Measurements from ENCODE around the gene HOXD11.

Gene HOXD11

DNA sequence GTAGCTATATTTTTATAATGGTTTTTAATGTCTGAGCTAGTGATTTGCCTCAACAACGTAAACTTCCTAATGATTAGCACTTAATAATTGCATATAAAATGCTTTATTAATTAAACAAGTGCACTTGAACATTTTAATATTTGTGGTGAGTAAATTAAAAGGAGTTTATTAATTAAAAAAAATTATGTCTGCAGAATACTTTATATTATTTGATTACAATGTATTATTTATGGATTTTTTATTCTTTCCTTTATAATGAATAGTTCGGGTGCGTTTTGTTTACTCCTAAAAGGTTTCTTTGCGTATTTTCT, 24.7 kb downstream of the HOXD11 start:
- TF ChIP-seq, protein P1, sequence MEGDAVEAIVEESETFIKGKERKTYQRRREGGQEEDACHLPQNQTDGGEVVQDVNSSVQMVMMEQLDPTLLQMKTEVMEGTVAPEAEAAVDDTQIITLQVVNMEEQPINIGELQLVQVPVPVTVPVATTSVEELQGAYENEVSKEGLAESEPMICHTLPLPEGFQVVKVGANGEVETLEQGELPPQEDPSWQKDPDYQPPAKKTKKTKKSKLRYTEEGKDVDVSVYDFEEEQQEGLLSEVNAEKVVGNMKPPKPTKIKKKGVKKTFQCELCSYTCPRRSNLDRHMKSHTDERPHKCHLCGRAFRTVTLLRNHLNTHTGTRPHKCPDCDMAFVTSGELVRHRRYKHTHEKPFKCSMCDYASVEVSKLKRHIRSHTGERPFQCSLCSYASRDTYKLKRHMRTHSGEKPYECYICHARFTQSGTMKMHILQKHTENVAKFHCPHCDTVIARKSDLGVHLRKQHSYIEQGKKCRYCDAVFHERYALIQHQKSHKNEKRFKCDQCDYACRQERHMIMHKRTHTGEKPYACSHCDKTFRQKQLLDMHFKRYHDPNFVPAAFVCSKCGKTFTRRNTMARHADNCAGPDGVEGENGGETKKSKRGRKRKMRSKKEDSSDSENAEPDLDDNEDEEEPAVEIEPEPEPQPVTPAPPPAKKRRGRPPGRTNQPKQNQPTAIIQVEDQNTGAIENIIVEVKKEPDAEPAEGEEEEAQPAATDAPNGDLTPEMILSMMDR (IDR thresholded peaks at IDR 0.05; ENCODE audit: low read length), result no peak
- no peak for TF ChIP-seq EZH2 (IDR thresholded peaks at IDR 0.05; ENCODE audit: borderline replicate concordance, low read length)
- no peak overlapping the region for H2AFZ ChIP-seq (ENCODE audit: low read length)
- H3K27ac ChIP-seq (ENCODE audit: low read depth, low read length, poor library complexity, severe bottlenecking), result no peak overlapping the region
- no peaks in the 10 kb centered on the region for H3K4me1 ChIP-seq (ENCODE audit: insufficient read depth, low read length, severe bottlenecking)
- no peaks in the 10 kb centered on the region; the same call in 1 of the 2 replicates for H3K27me3 ChIP-seq (ENCODE audit: insufficient read depth, low read length)
- H3K4me3 ChIP-seq (ENCODE audit: low read depth, low read length, poor library complexity, severe bottlenecking), result no peak overlapping the region
- H3K9me3 ChIP-seq (ENCODE audit: low read length), result no peaks in the 10 kb centered on the region
- no peaks in the 10 kb centered on the region for H3K79me2 ChIP-seq (ENCODE audit: insufficient read depth, low read length)
- H3K9ac ChIP-seq (ENCODE audit: low read length), result no peak overlapping the region
- H3K9me2 ChIP-seq (ENCODE audit: low read depth, low read length), result no peaks in the 10 kb centered on the region
- H3K36me3 ChIP-seq (ENCODE audit: insufficient read depth, low read length), result no peaks in the 10 kb centered on the region
- no peaks in the 10 kb centered on the region for H3F3A ChIP-seq (ENCODE audit: insufficient read depth, low read length)
- no peaks in the 10 kb centered on the region for H4K20me1 ChIP-seq (ENCODE audit: insufficient read depth, low read length)
- H3K4me2 ChIP-seq (ENCODE audit: low read length), result no peak overlapping the region

DNA sequence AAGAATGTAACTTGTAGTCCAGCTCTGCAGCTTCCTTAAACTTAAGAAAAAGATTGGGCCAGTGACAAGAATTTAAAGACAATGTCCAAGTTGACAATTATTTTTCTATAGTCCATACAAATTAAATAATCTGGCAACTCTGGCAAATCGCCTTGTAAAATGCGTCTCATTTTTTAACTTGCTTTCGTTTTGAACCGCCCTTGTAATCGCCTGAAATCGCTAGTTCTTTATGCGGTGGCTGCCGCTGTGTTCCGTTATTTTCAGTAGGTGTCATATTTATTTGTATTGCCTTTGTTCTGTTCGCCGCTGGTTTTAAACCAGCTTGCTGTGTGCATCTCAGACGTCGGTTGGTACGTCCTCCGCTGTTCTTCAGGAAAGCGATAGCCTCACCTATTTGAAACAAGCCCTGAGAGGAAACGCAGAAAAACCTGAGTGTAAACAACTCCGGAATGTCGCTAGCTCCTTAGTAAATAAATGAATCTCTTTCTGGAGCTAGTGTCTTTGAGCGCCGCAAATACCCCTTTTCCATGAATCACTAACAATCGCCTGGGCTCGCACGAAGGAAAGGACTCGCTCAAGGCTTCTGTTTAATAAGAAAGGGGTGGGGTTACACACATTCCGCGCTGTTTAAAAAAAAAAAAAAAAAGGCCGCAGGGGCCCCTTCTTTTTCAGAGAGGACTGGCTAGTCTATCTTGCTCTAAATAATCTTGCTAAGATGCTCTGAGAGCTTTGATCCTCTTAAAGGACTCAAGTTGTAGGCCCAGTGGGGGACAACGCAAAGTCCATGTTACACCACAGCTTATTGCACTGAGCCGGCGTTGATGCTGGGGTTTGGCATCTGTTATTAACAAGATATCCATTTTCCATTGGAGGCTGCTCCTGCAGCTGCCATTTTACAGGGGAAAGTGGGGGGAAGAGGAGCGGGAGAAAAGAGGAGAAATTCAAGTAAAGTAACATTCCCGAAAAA, 25.4 kb downstream of the HOXD11 start:
- H3K9me2 ChIP-seq (ENCODE audit: low read depth, low read length), result no peaks in the 10 kb centered on the region
- H3K36me3 ChIP-seq (ENCODE audit: insufficient read depth, low read length), result no peaks in the 10 kb centered on the region
- no peak overlapping the region for H3K9ac ChIP-seq (ENCODE audit: low read length)
- no peaks in the 10 kb centered on the region for H4K20me1 ChIP-seq (ENCODE audit: insufficient read depth, low read length)
- no peaks in the 10 kb centered on the region for H3K9me3 ChIP-seq (ENCODE audit: low read length)
- H3K4me2 ChIP-seq (ENCODE audit: low read length), result no peak overlapping the region
- H3K27ac ChIP-seq (ENCODE audit: low read depth, low read length, poor library complexity, severe bottlenecking), result no peak overlapping the region
- no peaks in the 10 kb centered on the region for H3F3A ChIP-seq (ENCODE audit: insufficient read depth, low read length)
- no peak overlapping the region for H3K4me3 ChIP-seq (ENCODE audit: low read depth, low read length, poor library complexity, severe bottlenecking)
- H3K4me1 ChIP-seq (ENCODE audit: insufficient read depth, low read length, severe bottlenecking), result no peaks in the 10 kb centered on the region
- no peaks in the 10 kb centered on the region for H3K79me2 ChIP-seq (ENCODE audit: insufficient read depth, low read length)
- no peaks in the 10 kb centered on the region; the same call in 1 of the 2 replicates for H3K27me3 ChIP-seq (ENCODE audit: insufficient read depth, low read length)
- no peak overlapping the region for H2AFZ ChIP-seq (ENCODE audit: low read length)
- TF ChIP-seq, protein P1 (IDR thresholded peaks at IDR 0.05; ENCODE audit: low read length), result no peak
- TF ChIP-seq EZH2 (IDR thresholded peaks at IDR 0.05; ENCODE audit: borderline replicate concordance, low read length), result no peak

DNA sequence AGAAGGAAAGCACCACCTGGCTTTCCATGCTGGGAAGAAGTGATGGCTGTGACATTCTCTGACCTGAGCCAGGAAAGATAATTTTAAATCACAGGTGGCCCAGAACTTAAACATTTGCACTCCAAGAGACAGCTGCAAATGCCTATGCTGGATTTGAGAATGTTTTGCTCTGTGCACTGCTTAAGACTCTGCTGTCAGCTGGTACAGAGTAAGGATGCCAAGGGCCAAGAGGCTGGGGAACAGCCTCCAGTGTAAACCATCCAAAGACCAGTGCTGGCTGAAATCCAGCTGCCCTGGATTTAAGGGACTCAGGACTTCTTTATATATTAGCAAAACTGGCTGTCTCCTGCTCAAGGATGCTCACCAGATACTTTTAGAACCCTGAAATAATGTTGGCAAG, 26.3 kb downstream of the HOXD11 start:
- no peaks in the 10 kb centered on the region for H3K36me3 ChIP-seq (ENCODE audit: insufficient read depth, low read length)
- H3K4me2 ChIP-seq (ENCODE audit: low read length), result no peak overlapping the region
- H3K9ac ChIP-seq (ENCODE audit: low read length), result no peak overlapping the region
- H3K4me1 ChIP-seq (ENCODE audit: insufficient read depth, low read length, severe bottlenecking), result no peaks in the 10 kb centered on the region
- no peak overlapping the region for H2AFZ ChIP-seq (ENCODE audit: low read length)
- no peaks in the 10 kb centered on the region for H3K27me3 ChIP-seq (ENCODE audit: insufficient read depth, low read length)
- no peaks in the 10 kb centered on the region for H4K20me1 ChIP-seq (ENCODE audit: insufficient read depth, low read length)
- no peaks in the 10 kb centered on the region for H3K9me2 ChIP-seq (ENCODE audit: low read depth, low read length)
- H3K9me3 ChIP-seq (ENCODE audit: low read length), result no peaks in the 10 kb centered on the region
- TF ChIP-seq EZH2 (IDR thresholded peaks at IDR 0.05; ENCODE audit: borderline replicate concordance, low read length), result no peak
- TF ChIP-seq, protein P1 (IDR thresholded peaks at IDR 0.05; ENCODE audit: low read length), result no peak
- H3K27ac ChIP-seq (ENCODE audit: low read depth, low read length, poor library complexity, severe bottlenecking), result no peak overlapping the region
- H3F3A ChIP-seq (ENCODE audit: insufficient read depth, low read length), result no peaks in the 10 kb centered on the region
- H3K4me3 ChIP-seq (ENCODE audit: low read depth, low read length, poor library complexity, severe bottlenecking), result no peak overlapping the region
- H3K79me2 ChIP-seq (ENCODE audit: insufficient read depth, low read length), result no peaks in the 10 kb centered on the region
